ENCODE results near the gene ADISSP.

Gene ADISSP

GRCh38 chr20:3786126-3786484, 18.6 kb upstream of the ADISSP start:
- H3F3A ChIP-seq (ENCODE audit: control insufficient read depth, insufficient read depth): peaks cover 10% of the 10 kb centered on the region
- H4K20me1 ChIP-seq (ENCODE audit: control insufficient read depth, insufficient read depth, low read depth, low read length): peaks cover 9% of the 10 kb centered on the region; the same call in 1 of the 2 replicates
- H3K27ac ChIP-seq (ENCODE audit: low read depth, low read length): no peak overlapping the region
- H3K79me2 ChIP-seq (ENCODE audit: control insufficient read depth, low read length): peaks cover 40% of the 10 kb centered on the region
- H3K36me3 ChIP-seq (ENCODE audit: control insufficient read depth, low read length): peaks cover 21% of the 10 kb centered on the region
- no peaks in the 10 kb centered on the region for H3K9me2 ChIP-seq (replicated peaks; ENCODE audit: control insufficient read depth, low read length)
- TF ChIP-seq EZH2phosphoT487 (IDR thresholded peaks at IDR 0.05; ENCODE audit: borderline replicate concordance, low read length) (no peak), CTCF (IDR thresholded peaks at IDR 0.05; ENCODE audit: low read depth, low read length, poor library complexity, severe bottlenecking) (no peak)
- no peaks in the 10 kb centered on the region for H3K27me3 ChIP-seq (ENCODE audit: control insufficient read depth, low read length)
- H3K9me3 ChIP-seq (ENCODE audit: control insufficient read depth, insufficient read depth, low read length): no peaks in the 10 kb centered on the region
- H3K4me3 ChIP-seq (ENCODE audit: low read length): peak overlapping the region; percentile 88
- peaks cover 47% of the 10 kb centered on the region for H3K4me1 ChIP-seq (ENCODE audit: control insufficient read depth, low read length)
- peak overlapping the region; percentile 91 for H3K4me2 ChIP-seq (ENCODE audit: low read length)

GRCh38 chr20:3785240-3786125, 17.9 kb upstream of the ADISSP start:
- no peak overlapping the region for H3K27ac ChIP-seq (ENCODE audit: low read depth, low read length)

GRCh38 chr20:3784863-3785239, 17.3 kb upstream of the ADISSP start:
- H4K20me1 ChIP-seq (ENCODE audit: control insufficient read depth, insufficient read depth, low read depth, low read length): peaks cover 9% of the 10 kb centered on the region; the same call in 1 of the 2 replicates
- H3K27ac ChIP-seq (ENCODE audit: low read depth, low read length): no peak overlapping the region
- no peaks in the 10 kb centered on the region for H3K9me2 ChIP-seq (replicated peaks; ENCODE audit: control insufficient read depth, low read length)
- no peaks in the 10 kb centered on the region for H3K9me3 ChIP-seq (ENCODE audit: control insufficient read depth, insufficient read depth, low read length)
- peaks cover 21% of the 10 kb centered on the region for H3K36me3 ChIP-seq (ENCODE audit: control insufficient read depth, low read length)
- TF ChIP-seq CTCF (IDR thresholded peaks at IDR 0.05; ENCODE audit: low read depth, low read length, poor library complexity, severe bottlenecking) (no peak), EZH2phosphoT487 (IDR thresholded peaks at IDR 0.05; ENCODE audit: borderline replicate concordance, low read length) (no peak)
- H3K4me1 ChIP-seq (ENCODE audit: control insufficient read depth, low read length): peaks cover 53% of the 10 kb centered on the region
- peak overlapping the region; percentile 91 for H3K4me2 ChIP-seq (ENCODE audit: low read length)
- H3F3A ChIP-seq (ENCODE audit: control insufficient read depth, insufficient read depth): peaks cover 7% of the 10 kb centered on the region; the same call in 1 of the 2 replicates
- no peaks in the 10 kb centered on the region; the same call in 1 of the 2 replicates for H3K27me3 ChIP-seq (ENCODE audit: control insufficient read depth, low read length)
- peak overlapping the region; percentile 88 for H3K4me3 ChIP-seq (ENCODE audit: low read length)
- H3K79me2 ChIP-seq (ENCODE audit: control insufficient read depth, low read length): peaks cover 40% of the 10 kb centered on the region

More at GRCh38 chr20:3785240-3786125, 17.9 kb upstream of the ADISSP start:
- Histone ChIP-seq H3K4me2 (ENCODE audit: low read length) (peak overlapping the region; percentile 91), H3K79me2 (ENCODE audit: control insufficient read depth, low read length) (peaks cover 40% of the 10 kb centered on the region), H3K9me2 (replicated peaks; ENCODE audit: control insufficient read depth, low read length) (no peaks in the 10 kb centered on the region), H3F3A (ENCODE audit: control insufficient read depth, insufficient read depth) (peaks cover 7% of the 10 kb centered on the region; the same call in 1 of the 2 replicates), H3K9me3 (ENCODE audit: control insufficient read depth, insufficient read depth, low read length) (no peaks in the 10 kb centered on the region), H3K27me3 (ENCODE audit: control insufficient read depth, low read length) (no peaks in the 10 kb centered on the region), H4K20me1 (ENCODE audit: control insufficient read depth, insufficient read depth, low read depth, low read length) (peaks cover 9% of the 10 kb centered on the region; the same call in 1 of the 2 replicates), H3K36me3 (ENCODE audit: control insufficient read depth, low read length) (peaks cover 21% of the 10 kb centered on the region), H3K4me3 (ENCODE audit: low read length) (peak overlapping the region; percentile 88), H3K4me1 (ENCODE audit: control insufficient read depth, low read length) (peaks cover 53% of the 10 kb centered on the region)
- TF ChIP-seq EZH2phosphoT487 (IDR thresholded peaks at IDR 0.05; ENCODE audit: borderline replicate concordance, low read length) (no peak), CTCF (IDR thresholded peaks at IDR 0.05; ENCODE audit: low read depth, low read length, poor library complexity, severe bottlenecking) (no peak)

All from DOHH2 (cell line).